GM19351 (cell line): ENCODE results near the gene RNF19B.

ENCODE experiments used
- ATAC-seq: cut with Tn5 transposase; IDR thresholded peaks from one replicate; pipeline ENCODE4 v1.9.1; 2021; ENCODE audit warnings: mild to moderate bottlenecking, moderate library complexity; ENCODE audit not compliant: unreplicated experiment

Gene RNF19B

GRCh38 chr1:32903991-32904785 is 60.4 kb downstream of the RNF19B start:
- no peak for ATAC-seq

- ATAC-seq, result no peak
Observed at GRCh38 chr1:32902535-32902920, 62.1 kb downstream of the RNF19B start.

GRCh38 chr1:32901823-32902534 is 62.6 kb downstream of the RNF19B start:
- ATAC-seq, result no peak

GRCh38 chr1:32900956-32901822 is 63.4 kb downstream of the RNF19B start, which contains the start of gene TMEM54:
Gene TMEM54 (minus strand): TSS chr1:32901389. CDS start chr1:32901238, 151 bp downstream.
- no peak for ATAC-seq

GRCh38 chr1:32900371-32900955 is 64.1 kb downstream of the RNF19B start:
- ATAC-seq, result no peak

GRCh38 chr1:32899586-32900296 is 64.9 kb downstream of the RNF19B start:
- no peak for ATAC-seq

GRCh38 chr1:32898958-32899357 is 65.7 kb downstream of the RNF19B start:
- no peak for ATAC-seq

GRCh38 chr1:32898056-32898455 is 66.6 kb downstream of the RNF19B start:
- ATAC-seq, result no peak

- ATAC-seq, result no peak
Observed at GRCh38 chr1:32897082-32898049, 67.2 kb downstream of the RNF19B start.

GRCh38 chr1:32896451-32896850 is 68.2 kb downstream of the RNF19B start:
- no peak for ATAC-seq

- no peak for ATAC-seq
Observed at GRCh38 chr1:32895325-32896215, 69.0 kb downstream of the RNF19B start.

- ATAC-seq, result no peak
Observed at GRCh38 chr1:32894681-32895080, 69.9 kb downstream of the RNF19B start.

- ATAC-seq, result no peak
Observed at GRCh38 chr1:32894019-32894600, 70.5 kb downstream of the RNF19B start.

GRCh38 chr1:32893198-32894018 is 71.2 kb downstream of the RNF19B start:
- no peak for ATAC-seq

GRCh38 chr1:32892368-32893197 is 72.0 kb downstream of the RNF19B start:
- ATAC-seq, result no peak

- no peak for ATAC-seq
Observed at GRCh38 chr1:32891630-32892029, 73.0 kb downstream of the RNF19B start.
